Activated naive CD8-positive, alpha-beta T cell treated with anti-CD3 and anti-CD28 coated beads, Interleukin-2, amount 10 ng/mL, durations not matched to agents 7 days and 5 days (primary cell): ENCODE results near the gene HACD3. TPM values are rescaled to one million over a fixed set of nuclear protein-coding genes. Genes with fewer than 3 reads are reported as not detected.

Experiments
- ATAC-seq: fragments of 150-1000 bp; cut with Tn5 transposase; one replicate; pipeline ENCODE4 v1.10.0; 2021; ENCODE audit warnings: low read depth, moderate library complexity
- POLR2A ChIA-PET: fragments of 350-600 bp; sonication (Branson Sonifier 250); formaldehyde crosslinking; loops from one replicate; lab custom pipeline; 2021; ENCODE audit warnings: antibody characterized with exemption; lab: Charles Lee
- DNase-seq: peaks from one replicate; pipeline ENCODE4 v3.0.0; 2021
- H3K27ac Mint-ChIP-seq: one replicate; pipeline ENCODE4 v1.8.0; 2022; ENCODE audit warnings: mild to moderate bottlenecking, mixed read lengths
- H3K27me3 Mint-ChIP-seq: one replicate; pipeline ENCODE4 v1.8.0; 2022; ENCODE audit warnings: mild to moderate bottlenecking, moderate library complexity, mixed read lengths
- H3K36me3 Mint-ChIP-seq: one replicate; pipeline ENCODE4 v1.8.0; 2021; ENCODE audit warnings: mild to moderate bottlenecking, mixed read lengths
- H3K4me1 Mint-ChIP-seq: one replicate; pipeline ENCODE4 v1.8.0; 2021; ENCODE audit warnings: mixed read lengths
- H3K4me3 Mint-ChIP-seq: one replicate; pipeline ENCODE4 v1.8.0; 2022; ENCODE audit warnings: mild to moderate bottlenecking, moderate library complexity, mixed read lengths
- H3K9me3 Mint-ChIP-seq: one replicate; pipeline ENCODE4 v1.8.0; 2021; ENCODE audit warnings: mixed read lengths
- total RNA-seq, 2 experiments: library from RNA; stranded (reverse); gene quantifications; one replicate each; pipeline ENCODE4 v1.2.3, GENCODE V29; 2021

Gene HACD3
- total RNA-seq, 2 experiments from 2014 or later, result 33.3 to 34.5 TPM

DNA sequence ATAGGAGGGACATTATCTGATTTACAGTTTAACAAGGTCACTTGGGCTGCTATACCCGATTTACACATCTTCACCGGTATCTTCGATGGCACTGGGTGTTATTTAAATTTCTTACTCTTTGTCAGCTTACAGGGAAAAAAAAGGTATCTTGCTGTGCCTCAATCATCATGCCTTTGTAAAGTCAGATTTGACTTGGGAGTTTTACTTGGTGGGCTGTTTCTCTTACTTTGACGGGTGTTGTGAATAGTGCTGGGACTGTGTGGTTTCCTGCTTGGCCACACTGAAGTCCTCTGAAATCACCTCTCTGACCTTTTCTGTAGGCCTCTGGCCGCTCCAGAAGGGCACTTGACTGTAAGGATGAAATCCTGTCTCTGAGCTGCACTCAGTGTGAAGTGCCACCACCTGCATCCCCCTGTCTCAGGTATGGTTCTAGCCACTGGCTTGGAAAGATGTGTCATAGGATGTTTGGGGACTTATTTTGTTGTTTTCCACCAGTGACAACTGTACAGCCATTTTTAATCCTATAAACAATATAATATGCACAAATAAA, 88.4 kb downstream of the HACD3 start:
- POLR2A ChIA-PET, result interaction anchor here (1.2 kb wide), 1 partner anchor 19 kb away, joined by 3 read pairs; no protein-coding TSS in a partner anchor
- H3K36me3 Mint-ChIP-seq, result no peaks in the 10 kb centered on the region
- ATAC-seq, result no peak
- H3K27ac Mint-ChIP-seq, result no peak overlapping the region
- no peaks in the 10 kb centered on the region for H3K9me3 Mint-ChIP-seq
- no peaks in the 10 kb centered on the region for H3K4me1 Mint-ChIP-seq
- DNase-seq, result no peak
- no peak overlapping the region for H3K4me3 Mint-ChIP-seq
- no peaks in the 10 kb centered on the region for H3K27me3 Mint-ChIP-seq

DNA sequence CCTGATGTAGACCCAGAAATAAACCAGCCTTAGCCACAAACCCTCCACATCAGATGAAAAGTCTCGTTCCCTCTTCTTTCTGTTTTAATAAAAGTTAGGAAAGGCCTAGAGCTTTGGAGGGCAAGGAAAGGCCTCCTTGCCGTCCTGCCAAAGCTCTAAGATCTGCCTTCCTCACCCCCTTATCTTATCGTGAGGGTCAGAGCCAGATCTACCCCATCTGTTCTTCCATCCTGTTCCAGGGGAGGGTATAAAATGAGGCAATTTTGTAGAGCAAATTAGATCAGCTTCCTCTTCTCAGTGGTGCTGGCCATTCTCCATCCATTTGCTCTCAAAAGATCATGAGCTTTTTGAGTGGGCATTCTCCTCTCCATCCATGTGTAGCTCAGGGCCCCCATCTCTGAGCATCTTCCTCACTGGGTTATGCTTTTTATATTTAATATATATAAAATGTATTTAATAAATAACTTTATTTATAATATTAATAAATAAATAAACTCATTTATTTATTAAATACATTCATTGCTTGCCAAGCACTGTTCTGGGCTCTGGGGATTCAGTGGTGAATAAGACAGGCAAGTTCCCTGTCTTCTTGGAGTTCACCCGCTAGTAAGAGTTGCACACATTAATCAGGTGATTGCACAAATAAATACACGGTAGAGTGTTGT, 89.5 kb downstream of the HACD3 start:
- DNase-seq, result no peak
- H3K27ac Mint-ChIP-seq, result no peak overlapping the region

DNA sequence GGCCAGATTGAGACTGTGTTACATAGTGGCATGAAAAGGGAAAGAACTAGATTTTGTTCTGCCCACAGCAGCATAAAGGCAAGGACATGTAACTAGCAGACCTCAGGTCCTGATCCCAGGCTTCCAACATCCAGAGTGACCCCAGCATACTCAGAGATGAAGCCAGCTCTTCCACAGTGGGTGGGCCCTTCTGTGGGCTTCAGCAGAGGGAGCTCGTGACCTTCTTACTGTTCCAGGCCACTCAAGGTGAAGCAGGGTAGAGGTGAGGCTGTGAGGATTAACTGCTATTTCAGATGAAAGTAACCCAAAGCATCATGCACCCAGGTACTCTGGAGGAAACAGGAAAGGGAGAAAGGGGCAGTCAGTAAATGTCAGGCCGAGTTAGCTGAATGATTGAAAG, 90.6 kb downstream of the HACD3 start:
- Mint-ChIP-seq H3K4me1 (no peaks in the 10 kb centered on the region), H3K9me3 (no peaks in the 10 kb centered on the region), H3K27me3 (no peaks in the 10 kb centered on the region), H3K4me3 (no peak overlapping the region), H3K36me3 (peaks cover 2% of the 10 kb centered on the region), H3K27ac (no peak overlapping the region)
- POLR2A ChIA-PET, result interaction anchor here (1.0 kb wide), 1 partner anchor 10 kb away, joined by 5 read pairs; the partner anchor contains the start of gene INTS14
- DNase-seq (no peak), ATAC-seq (no peak)

More for the DNA sequence above, 89.5 kb downstream of the HACD3 start:
- H3K9me3 Mint-ChIP-seq, result no peaks in the 10 kb centered on the region
- H3K4me1 Mint-ChIP-seq, result no peaks in the 10 kb centered on the region
- H3K4me3 Mint-ChIP-seq, result no peak overlapping the region
- POLR2A ChIA-PET, result interaction anchor here (1.2 kb wide), 1 partner anchor 17 kb away, joined by 3 read pairs; no protein-coding TSS in a partner anchor
- ATAC-seq, result no peak
- no peaks in the 10 kb centered on the region for H3K27me3 Mint-ChIP-seq
- no peaks in the 10 kb centered on the region for H3K36me3 Mint-ChIP-seq

DNA sequence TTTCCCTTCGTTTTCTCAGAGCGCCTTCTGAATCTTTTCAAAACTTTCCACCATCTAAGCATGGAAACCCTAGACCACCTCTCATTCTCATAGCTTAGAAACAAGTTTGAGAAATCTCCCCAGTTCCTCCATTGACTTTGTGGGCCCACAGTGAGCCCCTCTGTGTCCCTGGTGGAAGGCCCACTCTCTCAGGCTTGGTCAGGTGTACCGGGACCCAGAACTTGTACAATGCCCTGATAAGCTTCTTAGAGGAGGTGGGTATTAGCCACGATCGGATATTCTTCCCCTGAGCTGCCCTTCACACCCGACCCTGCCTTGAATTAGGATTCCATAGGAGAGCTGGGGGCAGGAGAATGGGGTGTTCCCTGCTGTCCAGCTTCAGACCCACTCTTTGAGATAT, 91.4 kb downstream of the HACD3 start, which contains the start of gene SLC24A1:
Gene SLC24A1 (plus strand): TSS at position 301 of the 400 bp plus-strand sequence. CDS start 2,143 bp downstream, outside the sequence.
- Mint-ChIP-seq H3K9me3 (no peaks in the 10 kb centered on the region), H3K27me3 (no peaks in the 10 kb centered on the region), H3K27ac (no peak within 1 kb of the TSS), H3K4me3 (no peak within 1 kb of the TSS), H3K36me3 (peaks cover 2% of the 10 kb centered on the region), H3K4me1 (no peaks in the 10 kb centered on the region)
- DNase-seq, result no peak
- ATAC-seq, result no peak
- POLR2A ChIA-PET, result interaction anchor here (1.0 kb wide), 1 partner anchor 11 kb away, joined by 5 read pairs; the partner anchor contains the start of gene INTS14

DNA sequence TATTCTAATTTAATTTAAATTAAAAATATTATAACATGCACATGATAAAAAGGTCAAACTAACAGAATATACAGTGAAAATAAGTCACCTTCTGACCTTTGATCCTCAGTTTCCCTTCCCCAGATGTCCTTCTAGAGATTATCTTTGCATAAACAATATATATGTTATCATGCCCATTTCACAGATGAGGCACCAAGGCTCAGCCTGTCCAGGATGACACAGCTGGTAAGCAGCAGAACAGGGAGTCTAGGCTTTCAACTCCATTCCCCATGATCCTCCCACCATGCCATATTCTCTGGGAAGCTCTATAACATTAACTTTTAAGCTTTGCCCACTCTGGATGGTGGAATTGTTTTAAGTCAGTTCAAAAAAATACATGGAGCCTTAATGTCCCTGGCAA, 92.8 kb downstream of the HACD3 start:
- no peak for DNase-seq
- Mint-ChIP-seq H3K4me1 (no peaks in the 10 kb centered on the region), H3K9me3 (no peaks in the 10 kb centered on the region), H3K4me3 (no peak overlapping the region), H3K36me3 (peaks cover 2% of the 10 kb centered on the region), H3K27me3 (no peaks in the 10 kb centered on the region), H3K27ac (no peak overlapping the region)
- ATAC-seq, result no peak
- POLR2A ChIA-PET, result no interaction called here

DNA sequence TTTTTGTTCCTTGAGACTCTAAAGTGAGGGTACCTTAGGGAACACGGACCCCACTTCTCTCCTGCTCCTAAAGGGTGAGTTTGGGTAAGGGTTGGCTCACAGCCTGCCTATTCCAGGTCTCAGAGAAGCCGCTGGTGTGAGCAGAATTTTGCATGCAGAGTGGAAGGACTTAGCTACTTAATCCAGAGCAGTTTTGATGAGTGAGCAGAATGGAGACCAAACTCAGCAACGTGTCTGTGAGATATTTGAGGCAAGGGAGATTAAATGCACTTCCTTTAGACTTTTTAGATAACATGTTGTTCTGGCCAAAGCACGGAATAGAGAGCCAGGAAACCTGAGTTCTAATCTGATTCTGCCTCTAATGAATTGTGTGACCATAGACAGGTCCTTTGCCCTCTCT, 96.6 kb downstream of the HACD3 start:
- H3K27ac Mint-ChIP-seq, result no peak overlapping the region
- peaks cover 2% of the 10 kb centered on the region for H3K36me3 Mint-ChIP-seq
- ATAC-seq, result no peak
- no peaks in the 10 kb centered on the region for H3K9me3 Mint-ChIP-seq
- H3K27me3 Mint-ChIP-seq, result no peaks in the 10 kb centered on the region
- no peak overlapping the region for H3K4me3 Mint-ChIP-seq
- no peak for DNase-seq
- POLR2A ChIA-PET, result no interaction called here
- peaks cover 10% of the 10 kb centered on the region for H3K4me1 Mint-ChIP-seq

Other genes with a start within 250 kb of the HACD3 start
- 10 to 100 TPM; 17.7 to 20.4 TPM for gene PARP16, start 243.6 kb upstream of the HACD3 start, total RNA-seq
- gene RNU5A-1, start 234.4 kb upstream of the HACD3 start, total RNA-seq, result not detected
- 10 to 100 TPM; 27.2 to 27.3 TPM for gene RNU5B-1, start 225.8 kb upstream of the HACD3 start, total RNA-seq
- not detected for gene IGDCC3, start 152.5 kb upstream of the HACD3 start, total RNA-seq
- gene IGDCC4, start 107.5 kb upstream of the HACD3 start, total RNA-seq, result under 1 TPM; 0.06 to 0.14 TPM
- 10 to 100 TPM; 48.7 to 52.2 TPM for gene DPP8, start 12.8 kb upstream of the HACD3 start, total RNA-seq
- 10 to 100 TPM; 42.8 to 43.0 TPM for gene INTS14, start 80.7 kb downstream of the HACD3 start, total RNA-seq
- gene SLC24A1, start 91.5 kb downstream of the HACD3 start, total RNA-seq, result 1 to 10 TPM; 4.9 to 7.1 TPM